Panc1 (cell line): ENCODE results near the gene IL1RAPL1.

Source experiments
- POLR2AphosphoS5 ChIP-seq: IDR thresholded peaks from 2 replicates; pipeline ENCODE4 v1.6.1; 2012; ENCODE audit warnings: mild to moderate bottlenecking, low read depth, low read length, moderate library complexity
- SIN3A ChIP-seq: IDR thresholded peaks from 2 replicates; pipeline ENCODE4 v1.6.1; 2012; ENCODE audit warnings: low read depth, mild to moderate bottlenecking, low read length, moderate library complexity, borderline replicate concordance; ENCODE audit not compliant: insufficient read depth
- TCF7L2 ChIP-seq: IDR thresholded peaks from 2 replicates; pipeline ENCODE4 v1.6.1; 2011; ENCODE audit warnings: mild to moderate bottlenecking, low read depth, low read length, inconsistent platforms
- TF ChIP-seq, protein P1 (sequence below): fragments of 450-650 bp; IDR thresholded peaks from 2 replicates; pipeline ENCODE4 v1.5.1; 2017; ENCODE audit warnings: mild to moderate bottlenecking
- TF ChIP-seq, protein P2 (sequence below), 2 experiments: IDR thresholded peaks; 2 replicates each; pipeline ENCODE4 v1.6.1; 2011 to 2012; ENCODE audit warnings: low read depth in 2 of 2, control low read depth in 1 of 2, low read length in 1 of 2, mild to moderate bottlenecking in 1 of 2, moderate library complexity in 1 of 2; ENCODE audit not compliant: insufficient read depth in 1 of 2

GRCh38 chrX:28599957-28600356, 12.7 kb downstream of the IL1RAPL1 start:
- TF ChIP-seq, protein P1, sequence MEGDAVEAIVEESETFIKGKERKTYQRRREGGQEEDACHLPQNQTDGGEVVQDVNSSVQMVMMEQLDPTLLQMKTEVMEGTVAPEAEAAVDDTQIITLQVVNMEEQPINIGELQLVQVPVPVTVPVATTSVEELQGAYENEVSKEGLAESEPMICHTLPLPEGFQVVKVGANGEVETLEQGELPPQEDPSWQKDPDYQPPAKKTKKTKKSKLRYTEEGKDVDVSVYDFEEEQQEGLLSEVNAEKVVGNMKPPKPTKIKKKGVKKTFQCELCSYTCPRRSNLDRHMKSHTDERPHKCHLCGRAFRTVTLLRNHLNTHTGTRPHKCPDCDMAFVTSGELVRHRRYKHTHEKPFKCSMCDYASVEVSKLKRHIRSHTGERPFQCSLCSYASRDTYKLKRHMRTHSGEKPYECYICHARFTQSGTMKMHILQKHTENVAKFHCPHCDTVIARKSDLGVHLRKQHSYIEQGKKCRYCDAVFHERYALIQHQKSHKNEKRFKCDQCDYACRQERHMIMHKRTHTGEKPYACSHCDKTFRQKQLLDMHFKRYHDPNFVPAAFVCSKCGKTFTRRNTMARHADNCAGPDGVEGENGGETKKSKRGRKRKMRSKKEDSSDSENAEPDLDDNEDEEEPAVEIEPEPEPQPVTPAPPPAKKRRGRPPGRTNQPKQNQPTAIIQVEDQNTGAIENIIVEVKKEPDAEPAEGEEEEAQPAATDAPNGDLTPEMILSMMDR, result no peak
- TF ChIP-seq, protein P2, sequence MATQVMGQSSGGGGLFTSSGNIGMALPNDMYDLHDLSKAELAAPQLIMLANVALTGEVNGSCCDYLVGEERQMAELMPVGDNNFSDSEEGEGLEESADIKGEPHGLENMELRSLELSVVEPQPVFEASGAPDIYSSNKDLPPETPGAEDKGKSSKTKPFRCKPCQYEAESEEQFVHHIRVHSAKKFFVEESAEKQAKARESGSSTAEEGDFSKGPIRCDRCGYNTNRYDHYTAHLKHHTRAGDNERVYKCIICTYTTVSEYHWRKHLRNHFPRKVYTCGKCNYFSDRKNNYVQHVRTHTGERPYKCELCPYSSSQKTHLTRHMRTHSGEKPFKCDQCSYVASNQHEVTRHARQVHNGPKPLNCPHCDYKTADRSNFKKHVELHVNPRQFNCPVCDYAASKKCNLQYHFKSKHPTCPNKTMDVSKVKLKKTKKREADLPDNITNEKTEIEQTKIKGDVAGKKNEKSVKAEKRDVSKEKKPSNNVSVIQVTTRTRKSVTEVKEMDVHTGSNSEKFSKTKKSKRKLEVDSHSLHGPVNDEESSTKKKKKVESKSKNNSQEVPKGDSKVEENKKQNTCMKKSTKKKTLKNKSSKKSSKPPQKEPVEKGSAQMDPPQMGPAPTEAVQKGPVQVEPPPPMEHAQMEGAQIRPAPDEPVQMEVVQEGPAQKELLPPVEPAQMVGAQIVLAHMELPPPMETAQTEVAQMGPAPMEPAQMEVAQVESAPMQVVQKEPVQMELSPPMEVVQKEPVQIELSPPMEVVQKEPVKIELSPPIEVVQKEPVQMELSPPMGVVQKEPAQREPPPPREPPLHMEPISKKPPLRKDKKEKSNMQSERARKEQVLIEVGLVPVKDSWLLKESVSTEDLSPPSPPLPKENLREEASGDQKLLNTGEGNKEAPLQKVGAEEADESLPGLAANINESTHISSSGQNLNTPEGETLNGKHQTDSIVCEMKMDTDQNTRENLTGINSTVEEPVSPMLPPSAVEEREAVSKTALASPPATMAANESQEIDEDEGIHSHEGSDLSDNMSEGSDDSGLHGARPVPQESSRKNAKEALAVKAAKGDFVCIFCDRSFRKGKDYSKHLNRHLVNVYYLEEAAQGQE (IDR thresholded peaks at IDR 0.05; ENCODE audit: insufficient read depth in 1 of 2, low read depth in 2 of 2, low read length in 1 of 2), result no peak
- no peak for TF ChIP-seq SIN3A
- TF ChIP-seq POLR2AphosphoS5, result no peak
- TF ChIP-seq TCF7L2, result no peak
